Natural killer cell (primary cell): ENCODE data around the gene ITGA2. TPM values are rescaled to one million over a fixed set of nuclear protein-coding genes. Genes with fewer than 3 reads are reported as not detected.

Experiments
- ATAC-seq, 3 donors: fragments of 150-1000 bp in 2 of 3; fragments of 200-7000 bp in 1 of 3; cut with Tn5 transposase; 1 replicate in 1 of 3; 2 replicates in 2 of 3; pipeline ENCODE4 v1.10.0; 2021; ENCODE audit warnings: mild to moderate bottlenecking in 2 of 3, moderate library complexity in 2 of 3
- DNase-seq, 2 donors: peaks; one replicate each; pipeline versions ENCODE4 v3.0.0 to v3.0.0-alpha.2; 2013 to 2021; ENCODE audit warnings: mixed read lengths in 1 of 2
- H3K27ac ChIP-seq: one replicate; pipeline ENCODE4 v1.5.1; 2013; ENCODE audit warnings: mild to moderate bottlenecking, low read length
- H3K27me3 ChIP-seq: one replicate; pipeline ENCODE4 v1.6.1; 2013; ENCODE audit warnings: low read length; ENCODE audit not compliant: control insufficient read depth, insufficient read depth
- H3K36me3 ChIP-seq: one replicate; pipeline ENCODE4 v1.6.1; 2013; ENCODE audit warnings: low read length; ENCODE audit not compliant: control insufficient read depth, insufficient read depth
- H3K4me1 ChIP-seq: one replicate; pipeline ENCODE4 v1.6.1; 2013; ENCODE audit warnings: low read length; ENCODE audit not compliant: control insufficient read depth, insufficient read depth
- H3K4me3 ChIP-seq: one replicate; pipeline ENCODE4 v1.5.1; 2013; ENCODE audit warnings: low read length
- H3K9me3 ChIP-seq: one replicate; pipeline ENCODE4 v1.6.1; 2013; ENCODE audit warnings: low read length; ENCODE audit not compliant: control insufficient read depth, insufficient read depth
- H3K27ac Mint-ChIP-seq, 2 donors: one replicate each; pipeline ENCODE4 v1.8.0; 2022; ENCODE audit warnings: mild to moderate bottlenecking in 2 of 2, mixed read lengths in 2 of 2, moderate library complexity in 1 of 2
- H3K27me3 Mint-ChIP-seq, 2 donors: one replicate each; pipeline ENCODE4 v1.8.0; 2022; ENCODE audit warnings: low read depth in 2 of 2, mixed read lengths in 2 of 2
- H3K36me3 Mint-ChIP-seq: one replicate; pipeline ENCODE4 v1.8.0; 2022; ENCODE audit warnings: mixed read lengths
- H3K4me1 Mint-ChIP-seq, 2 donors: one replicate each; pipeline ENCODE4 v1.8.0; 2022; ENCODE audit warnings: mixed read lengths in 2 of 2
- H3K4me3 Mint-ChIP-seq: one replicate; pipeline ENCODE4 v1.8.0; 2022; ENCODE audit warnings: mild to moderate bottlenecking, moderate library complexity, mixed read lengths
- H3K9me3 Mint-ChIP-seq, 2 donors: one replicate each; pipeline ENCODE4 v1.8.0; 2022; ENCODE audit warnings: mixed read lengths in 2 of 2
- CTCF ChIP-seq: fragments of 200-600 bp; IDR thresholded peaks from one replicate; pipeline ENCODE4 v1.8.0; 2022; ENCODE audit warnings: antibody characterized with exemption
- WGBS: methylation state at CpG from one replicate; pipeline ENCODE4 v1.1.7; 2013; ENCODE audit warnings: missing lambda C conversion rate; ENCODE audit not compliant: insufficient coverage; 5-methylcytosine and 5-hydroxymethylcytosine counted together
- intact Hi-C: fragments of 100-400 bp; cut with micrococcal nuclease; formaldehyde crosslinking; loops from one replicate; pipeline ENCODE4 v1.14.2; 2022
- total RNA-seq, 4 donors: library from RNA; stranded (reverse); fragments of 120-200 nt in 1 of 4; gene quantifications; one replicate each; pipeline versions ENCODE4 v1.2.3 to v1.2.4, GENCODE V29; 2013 to 2022

ITGA2 gene
- total RNA-seq, result under 1 TPM; 0.11 to 0.26 (median 0.20) TPM
- total RNA-seq (2013), result 0.41 TPM

- peaks cover 15% of the 10 kb centered on the region for H3K4me1 ChIP-seq
- Mint-ChIP-seq H3K27ac (no peak within 1 kb of the TSS), H3K36me3 (no peaks in the 10 kb centered on the region), H3K27me3 (peaks cover 45 to 51% of the 10 kb centered on the region in 2 donors), H3K9me3 (no peaks in the 10 kb centered on the region), H3K4me1 (no peaks in the 10 kb centered on the region), H3K4me3 (peak within 1 kb of the TSS; percentile 67)
- TF ChIP-seq CTCF, result no peak
- no peak within 1 kb of the TSS for H3K27ac ChIP-seq
- peaks cover 25% of the 10 kb centered on the region for H3K27me3 ChIP-seq
- ATAC-seq (peak in 2 of 3 donors; percentile 58 to 64), DNase-seq (peak in 1 of 2 donors; percentile 37)
- peak within 1 kb of the TSS; percentile 42 for H3K4me3 ChIP-seq
- WGBS, result 1% methylated on average over 64 of the region's 64 CpGs
- intact Hi-C loops, result no loop called here
- H3K36me3 ChIP-seq, result no peaks in the 10 kb centered on the region
- H3K9me3 ChIP-seq, result no peaks in the 10 kb centered on the region
Measured at GRCh38 chr5:52989025-52989780, at the start of gene ITGA2. ITGA2 (plus strand) TSS chr5:52989352; CDS start chr5:52989469, 117 bp downstream.

- 94% methylated on average over 2 of the region's 2 CpGs for WGBS
- DNase-seq (no peak), ATAC-seq (peak in 2 of 3 donors; percentile 26 to 34)
- Histone ChIP-seq H3K36me3 (no peaks in the 10 kb centered on the region), H3K27me3 (no peaks in the 10 kb centered on the region), H3K4me3 (no peak overlapping the region), H3K4me1 (no peaks in the 10 kb centered on the region), H3K9me3 (no peaks in the 10 kb centered on the region), H3K27ac (no peak overlapping the region)
- Mint-ChIP-seq H3K27ac (no peak overlapping the region), H3K4me1 (peaks cover 1 to 13% of the 10 kb centered on the region in 2 donors), H3K27me3 (peaks cover 2 to 10% of the 10 kb centered on the region in 2 donors), H3K9me3 (no peaks in the 10 kb centered on the region), H3K4me3 (no peak overlapping the region), H3K36me3 (no peaks in the 10 kb centered on the region)
- TF ChIP-seq CTCF, result no peak
- intact Hi-C loops, result no loop called here
Measured at GRCh38 chr5:52943285-52943684, 45.9 kb upstream of the ITGA2 start.

GRCh38 chr5:52943808-52944207, 45.3 kb upstream of the ITGA2 start:
- Mint-ChIP-seq H3K27ac (no peak overlapping the region), H3K4me3 (no peak overlapping the region), H3K36me3 (no peaks in the 10 kb centered on the region), H3K27me3 (peaks cover 2 to 9% of the 10 kb centered on the region in 2 donors), H3K4me1 (peaks cover 7 to 18% of the 10 kb centered on the region in 2 donors), H3K9me3 (no peaks in the 10 kb centered on the region)
- no peak for TF ChIP-seq CTCF
- Histone ChIP-seq H3K36me3 (no peaks in the 10 kb centered on the region), H3K4me1 (no peaks in the 10 kb centered on the region), H3K9me3 (no peaks in the 10 kb centered on the region), H3K27ac (no peak overlapping the region), H3K4me3 (no peak overlapping the region), H3K27me3 (no peaks in the 10 kb centered on the region)
- intact Hi-C loops, result no loop called here
- WGBS, result 82% methylated on average over 7 of the region's 7 CpGs
- DNase-seq, result no peak
- ATAC-seq, result no peak
